ENCODE measurements around the gene MOSMO.
"Not testable (repeated sequence)": the region's sequence is repeated elsewhere in the genome, so short reads cannot be mapped to it uniquely, and the experiment has no call there.

Gene MOSMO

GRCh38 chr16:22098405-22099255, 90.7 kb downstream of the MOSMO start:
- DNase-seq: no peak

- DNase-seq: no peak
Measured at GRCh38 chr16:22099256-22099975, 91.5 kb downstream of the MOSMO start.

GRCh38 chr16:22103441-22103840, 95.5 kb downstream of the MOSMO start:
- DNase-seq: no peak

GRCh38 chr16:22109258-22109898, 101.5 kb downstream of the MOSMO start:
- DNase-seq: no peak

GRCh38 chr16:22111629-22112028, 103.7 kb downstream of the MOSMO start:
- DNase-seq: not testable (repeated sequence)

- DNase-seq: no peak
Measured at GRCh38 chr16:22116095-22116700, 108.3 kb downstream of the MOSMO start.

GRCh38 chr16:22117609-22118008, 109.7 kb downstream of the MOSMO start:
- DNase-seq: no peak

- DNase-seq: no peak
Measured at GRCh38 chr16:22120440-22120839, 112.5 kb downstream of the MOSMO start.

GRCh38 chr16:22122239-22122638, 114.3 kb downstream of the MOSMO start:
- no peak for DNase-seq

- DNase-seq: no peak
Measured at GRCh38 chr16:22123146-22123545, 115.2 kb downstream of the MOSMO start.

GRCh38 chr16:22123759-22124490, 116.0 kb downstream of the MOSMO start:
- DNase-seq: no peak

GRCh38 chr16:22124583-22125284, 116.8 kb downstream of the MOSMO start:
- DNase-seq: no peak

GRCh38 chr16:22126037-22126558, 118.2 kb downstream of the MOSMO start:
- DNase-seq: no peak

GRCh38 chr16:22128537-22128936, 120.6 kb downstream of the MOSMO start:
- not testable (repeated sequence) for DNase-seq

- DNase-seq: no peak
Measured at GRCh38 chr16:22130528-22130927, 122.6 kb downstream of the MOSMO start.

- DNase-seq: no peak
Measured at GRCh38 chr16:22132801-22133200, 124.9 kb downstream of the MOSMO start.
